Mesendoderm (in vitro differentiated cells): ENCODE results near the gene VSTM2L.
A peak's percentile ranks its signal among the peaks of the same experiment; 100 is the strongest.

Experiments
- DNase-seq: peaks from one replicate; pipeline ENCODE4 v3.0.0; 2013
- H2AK5ac ChIP-seq: 2 replicates; pipeline ENCODE4 v1.6.1; 2013; ENCODE audit warnings: low read length, inconsistent platforms
- H2BK120ac ChIP-seq: 2 replicates; pipeline ENCODE4 v1.6.1; 2013; ENCODE audit warnings: low read depth, mild to moderate bottlenecking, low read length, moderate library complexity, mixed read lengths
- H2BK15ac ChIP-seq: replicated peaks from 2 replicates; pipeline ENCODE4 v1.6.1; 2013; ENCODE audit warnings: low read depth, mild to moderate bottlenecking, moderate library complexity
- H2BK5ac ChIP-seq: 2 replicates; pipeline ENCODE4 v1.6.1; 2013; ENCODE audit warnings: low read length, inconsistent platforms
- H3K18ac ChIP-seq: 2 replicates; pipeline ENCODE4 v1.6.1; 2013; ENCODE audit warnings: mild to moderate bottlenecking, low read length, mixed read lengths
- H3K23ac ChIP-seq: one replicate; pipeline ENCODE4 v1.6.1; 2013; ENCODE audit warnings: low read length
- H3K27ac ChIP-seq: 2 replicates; pipeline ENCODE4 v1.5.1; 2013; ENCODE audit warnings: low read depth, mild to moderate bottlenecking, inconsistent platforms, low read length, moderate library complexity
- H3K27me3 ChIP-seq: 2 replicates; pipeline ENCODE4 v1.6.1; 2013; ENCODE audit warnings: low read length, control low read depth, mild to moderate bottlenecking, inconsistent platforms; ENCODE audit not compliant: insufficient read depth, poor library complexity
- H3K36me3 ChIP-seq: 2 replicates; pipeline ENCODE4 v1.6.1; 2013; ENCODE audit warnings: low read length, inconsistent platforms; ENCODE audit not compliant: control insufficient read depth, insufficient read depth
- H3K4ac ChIP-seq: one replicate; pipeline ENCODE4 v1.6.1; 2013; ENCODE audit warnings: low read depth, mild to moderate bottlenecking, low read length, moderate library complexity
- H3K4me1 ChIP-seq: 2 replicates; pipeline ENCODE4 v1.6.1; 2013; ENCODE audit warnings: low read depth, low read length, inconsistent platforms; ENCODE audit not compliant: control insufficient read depth
- H3K4me2 ChIP-seq: 2 replicates; pipeline ENCODE4 v1.6.1; 2013; ENCODE audit warnings: low read length
- H3K4me3 ChIP-seq: 2 replicates; pipeline ENCODE4 v1.5.1; 2013; ENCODE audit warnings: mild to moderate bottlenecking, low read length
- H3K56ac ChIP-seq: one replicate; pipeline ENCODE4 v1.6.1; 2013; ENCODE audit warnings: low read length
- H3K79me1 ChIP-seq: 2 replicates; pipeline ENCODE4 v1.6.1; 2013; ENCODE audit warnings: low read length, inconsistent platforms
- H3K79me2 ChIP-seq: 2 replicates; pipeline ENCODE4 v1.6.1; 2013; ENCODE audit warnings: mild to moderate bottlenecking, low read length; ENCODE audit not compliant: control insufficient read depth, insufficient read depth
- H3K9ac ChIP-seq: 2 replicates; pipeline ENCODE4 v1.6.1; 2013; ENCODE audit warnings: low read length, inconsistent platforms
- H4K5ac ChIP-seq: one replicate; pipeline ENCODE4 v1.6.1; 2013; ENCODE audit warnings: low read length
- H4K8ac ChIP-seq: one replicate; pipeline ENCODE4 v1.6.1; 2013; ENCODE audit warnings: low read depth, mild to moderate bottlenecking, control low read depth, low read length, moderate library complexity
- WGBS: extraction: QIAGEN DNeasy Blood & Tissue Kit; methylation state at CpG from one replicate; pipeline ENCODE4 v1.1.7; 2013; ENCODE audit warnings: low lambda C conversion rate, missing lambda C conversion rate; ENCODE audit not compliant: insufficient coverage; ENCODE audit errors: extremely low coverage; 5-methylcytosine and 5-hydroxymethylcytosine counted together

The VSTM2L gene

DNA sequence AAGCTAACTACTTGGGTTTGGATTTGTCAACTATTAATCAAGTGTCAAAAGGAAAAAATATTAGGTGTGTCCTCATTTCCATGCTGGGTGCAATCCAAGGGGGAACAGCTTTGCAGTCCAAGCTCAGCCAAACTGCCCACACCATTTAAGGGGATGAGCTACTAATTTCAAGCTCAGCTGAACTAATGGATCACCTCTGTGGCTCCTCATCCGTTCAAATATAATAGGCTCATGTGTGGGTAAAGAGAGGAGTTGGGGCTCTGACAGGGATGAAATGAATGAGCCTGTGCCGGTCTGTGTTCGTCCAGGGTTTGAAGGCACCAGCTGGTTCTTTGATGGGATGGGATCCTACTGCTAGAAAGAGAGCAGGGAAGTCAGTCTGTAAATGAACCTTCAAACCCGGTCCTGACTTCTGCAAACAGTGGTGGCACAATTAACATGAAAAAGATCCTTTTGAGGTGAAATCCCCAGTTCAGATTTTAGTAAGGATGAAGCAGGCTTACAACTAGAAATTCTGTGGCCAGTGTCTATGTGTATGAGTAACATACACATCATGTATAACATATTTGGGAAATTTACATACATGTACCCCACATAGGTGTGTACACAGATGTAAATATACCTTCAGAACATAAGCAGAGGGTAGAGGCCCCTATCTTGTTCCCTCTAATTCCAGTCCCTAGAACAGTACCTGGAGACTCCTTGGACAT, 88.4 kb downstream of the VSTM2L start:
- Histone ChIP-seq H3K56ac (no peak overlapping the region), H4K5ac (no peak overlapping the region), H2AK5ac (no peak overlapping the region), H3K4me3 (no peak overlapping the region), H3K79me2 (no peaks in the 10 kb centered on the region), H3K4me2 (no peak overlapping the region), H2BK15ac (no peak overlapping the region), H3K9ac (no peak overlapping the region), H3K23ac (no peak overlapping the region), H2BK120ac (no peak overlapping the region), H3K79me1 (no peaks in the 10 kb centered on the region), H3K4ac (no peak overlapping the region), H3K4me1 (no peaks in the 10 kb centered on the region), H2BK5ac (no peak overlapping the region), H3K27me3 (no peaks in the 10 kb centered on the region), H4K8ac (no peak overlapping the region), H3K36me3 (peaks cover 4% of the 10 kb centered on the region), H3K18ac (no peak overlapping the region), H3K27ac (no peak overlapping the region)
- DNase-seq: no peak
- WGBS: no CpG with 5 or more reads among the region's 4 CpGs

DNA sequence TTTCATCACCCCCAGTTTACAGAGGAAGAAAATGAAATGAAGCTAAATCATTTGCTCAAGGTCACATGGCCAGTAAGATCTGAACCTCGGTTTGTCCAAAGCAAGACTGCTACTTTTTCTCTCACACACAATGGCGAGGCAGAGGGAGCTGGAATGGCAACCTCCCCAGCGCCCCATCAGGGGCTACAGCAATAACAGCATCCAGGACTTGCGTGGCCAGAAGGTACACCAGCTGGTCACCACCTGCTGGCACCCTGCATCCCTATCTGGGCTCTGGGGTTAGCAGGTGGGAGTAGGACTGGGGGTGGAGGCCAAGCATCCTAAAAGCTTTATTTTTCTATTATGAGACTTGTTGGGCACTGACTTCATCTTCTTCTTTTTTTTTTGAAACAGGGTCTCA, 89.0 kb downstream of the VSTM2L start:
- no peak for DNase-seq
- Histone ChIP-seq H2BK120ac (no peak overlapping the region), H2BK15ac (no peak overlapping the region), H2AK5ac (no peak overlapping the region), H4K8ac (no peak overlapping the region), H3K36me3 (peaks cover 4% of the 10 kb centered on the region), H3K79me2 (no peaks in the 10 kb centered on the region), H3K27me3 (no peaks in the 10 kb centered on the region), H3K4ac (no peak overlapping the region), H3K4me3 (no peak overlapping the region), H4K5ac (no peak overlapping the region), H3K79me1 (no peaks in the 10 kb centered on the region), H2BK5ac (no peak overlapping the region), H3K27ac (no peak overlapping the region), H3K56ac (no peak overlapping the region), H3K18ac (no peak overlapping the region), H3K9ac (no peak overlapping the region), H3K23ac (no peak overlapping the region), H3K4me2 (no peak overlapping the region), H3K4me1 (no peaks in the 10 kb centered on the region)
- WGBS: no CpG with 5 or more reads among the region's 4 CpGs

DNA sequence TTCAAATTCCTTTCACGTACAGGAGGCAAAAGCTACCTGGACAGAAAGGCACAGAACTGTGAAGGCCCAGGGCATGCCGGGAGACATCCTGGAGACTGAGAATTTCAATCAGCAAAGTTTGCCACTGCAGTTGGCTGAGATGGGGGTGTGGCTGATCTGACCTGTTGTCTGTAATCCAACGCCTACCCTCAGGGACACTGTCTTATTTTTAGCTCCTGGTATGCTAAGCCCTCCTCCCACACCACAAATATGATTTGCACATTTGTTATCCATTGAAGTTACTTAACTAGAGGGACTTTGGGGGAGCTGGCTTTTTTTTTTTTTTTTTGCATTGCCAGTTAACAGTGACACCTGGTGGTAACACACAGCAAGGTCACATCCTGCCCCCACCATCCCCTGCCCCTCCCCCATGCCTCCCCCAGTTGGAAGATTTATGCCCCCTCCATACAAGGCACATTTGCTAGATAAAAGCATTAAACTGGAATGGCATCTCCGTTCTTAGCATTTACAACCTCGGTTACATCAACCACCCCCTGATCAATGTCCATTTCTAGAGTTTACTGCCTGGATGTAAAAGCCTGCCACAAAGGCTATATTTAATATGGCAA, 90.0 kb downstream of the VSTM2L start:
- H2BK15ac ChIP-seq: no peak overlapping the region
- no peak overlapping the region for H3K9ac ChIP-seq
- H3K23ac ChIP-seq: no peak overlapping the region
- no peak overlapping the region for H2AK5ac ChIP-seq
- WGBS: no CpG with 5 or more reads among the region's 5 CpGs
- H3K4me1 ChIP-seq: no peaks in the 10 kb centered on the region
- H3K36me3 ChIP-seq: peaks cover 4% of the 10 kb centered on the region
- no peak overlapping the region for H3K4ac ChIP-seq
- no peaks in the 10 kb centered on the region for H3K27me3 ChIP-seq
- peak; percentile 13 for DNase-seq
- no peak overlapping the region for H2BK5ac ChIP-seq
- H3K79me1 ChIP-seq: no peaks in the 10 kb centered on the region
- H3K27ac ChIP-seq: no peak overlapping the region
- no peak overlapping the region for H4K5ac ChIP-seq
- H3K79me2 ChIP-seq: no peaks in the 10 kb centered on the region
- no peak overlapping the region for H2BK120ac ChIP-seq
- no peak overlapping the region for H3K4me3 ChIP-seq
- no peak overlapping the region for H3K4me2 ChIP-seq
- H3K56ac ChIP-seq: no peak overlapping the region
- no peak overlapping the region for H3K18ac ChIP-seq
- H4K8ac ChIP-seq: no peak overlapping the region

DNA sequence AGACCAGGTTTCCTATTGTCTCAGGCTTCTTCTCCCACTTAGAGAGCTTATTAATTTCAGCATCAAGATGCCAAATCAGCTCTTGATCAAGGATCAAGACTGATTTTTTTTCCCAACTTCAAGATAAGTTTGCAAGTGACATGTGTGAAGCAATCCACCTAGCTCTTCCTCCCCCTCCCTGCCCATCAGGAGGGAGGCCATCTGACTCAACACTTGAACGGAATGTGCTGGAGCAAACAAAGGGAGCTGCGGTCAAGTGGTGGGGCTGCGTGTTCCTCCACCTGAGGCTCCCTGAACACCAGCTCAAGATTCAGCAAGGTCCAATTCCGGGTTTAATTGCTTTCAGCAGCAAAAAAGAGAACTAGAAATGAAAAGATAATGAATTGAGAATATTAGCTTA, 91.6 kb downstream of the VSTM2L start:
- H3K9ac ChIP-seq: no peak overlapping the region
- H2AK5ac ChIP-seq: no peak overlapping the region
- H3K4me2 ChIP-seq: no peak overlapping the region
- no CpG with 5 or more reads among the region's 4 CpGs for WGBS
- H3K23ac ChIP-seq: no peak overlapping the region
- no peak overlapping the region for H3K56ac ChIP-seq
- peak; percentile 60 for DNase-seq
- no peak overlapping the region for H3K4me3 ChIP-seq
- no peak overlapping the region for H4K8ac ChIP-seq
- H3K27ac ChIP-seq: no peak overlapping the region
- no peaks in the 10 kb centered on the region for H3K4me1 ChIP-seq
- no peak overlapping the region for H3K4ac ChIP-seq
- H4K5ac ChIP-seq: no peak overlapping the region
- H2BK15ac ChIP-seq: no peak overlapping the region
- H3K36me3 ChIP-seq: peaks cover 6% of the 10 kb centered on the region
- H3K27me3 ChIP-seq: no peaks in the 10 kb centered on the region
- H3K79me2 ChIP-seq: no peaks in the 10 kb centered on the region
- no peaks in the 10 kb centered on the region for H3K79me1 ChIP-seq
- no peak overlapping the region for H2BK5ac ChIP-seq
- H2BK120ac ChIP-seq: no peak overlapping the region
- no peak overlapping the region for H3K18ac ChIP-seq
